HCT116 (cell line): ENCODE data around the gene TNFRSF21. TPM values are rescaled to one million over a fixed set of nuclear protein-coding genes. Genes with fewer than 3 reads are reported as not detected.

Source experiments
- ATAC-seq: fragments of 200-7000 bp; cut with Tn5 transposase; 2 replicates; pipeline ENCODE4 v1.9.1; 2020; ENCODE audit warnings: mild to moderate bottlenecking, moderate library complexity
- Bru-seq: library from RNA; stranded (reverse); fragments of 400-500 nt; gene quantifications from one replicate; lab custom pipeline; 2021; lab: Mats Ljungman, UMichigan
- BruChase-seq, 2 experiments: library from RNA; stranded (reverse); fragments of 400-500 nt; gene quantifications; one replicate each; lab custom pipeline; 2021; lab: Mats Ljungman, UMichigan
- BruUV-seq: library from RNA; stranded (reverse); fragments of 400-500 nt; replicated peaks from 2 replicates; lab custom pipeline; 2021; lab: Mats Ljungman, UMichigan
- CTCF ChIA-PET: fragments of 300-600 bp; sonication (Branson Sonifier 250); formaldehyde crosslinking; loops from one replicate; lab custom pipeline; 2021; ENCODE audit warnings: antibody characterized with exemption; lab: Charles Lee
- POLR2A ChIA-PET: fragments of 300-600, 350-600 bp; sonication (Branson Sonifier 250); formaldehyde crosslinking; loops from one replicate; lab custom pipeline; 2021; ENCODE audit warnings: antibody characterized with exemption; lab: Charles Lee
- RAD21 ChIA-PET, 2 experiments: fragments of 300-600 bp; sonication (Branson Sonifier 250); formaldehyde crosslinking; loops; one replicate each; lab custom pipeline; 2023; ENCODE audit warnings: low total read pairs in 2 of 2; ENCODE audit not compliant: uncharacterized antibody in 2 of 2, unreplicated experiment in 2 of 2, low non-redundant PET in 1 of 2; lab: Charles Lee
- DNase-seq: peaks from one replicate; pipeline ENCODE4 v3.0.0-alpha.2; 2010; ENCODE audit warnings: low read depth, low spot score
- H2AFZ ChIP-seq: fragments of 200-600 bp; shearing (Covaris generic), sonication (generic); 2 replicates; pipeline ENCODE4 v1.6.1; 2017; ENCODE audit warnings: low read depth, mixed run types, mixed read lengths, antibody characterized with exemption, low read length; ENCODE audit not compliant: poor library complexity, severe bottlenecking
- H3K27ac ChIP-seq: 2 replicates; pipeline ENCODE4 v1.5.1; 2012; ENCODE audit warnings: low read depth, low read length
- H3K27me3 ChIP-seq: fragments of 200-600 bp; sonication (generic); 2 replicates; pipeline ENCODE4 v1.6.1; 2016; ENCODE audit warnings: mixed run types, low read length, mixed read lengths; ENCODE audit not compliant: insufficient read depth
- H3K36me3 ChIP-seq, 2 experiments: fragments of 200-500 bp in 1 of 2; fragments of 200-600 bp in 1 of 2; sonication (Bioruptor generic) in 1 of 2; sonication (generic) in 1 of 2; 2 replicates each; pipeline versions ENCODE4 v1.5.1 to v1.6.1; 2014 to 2016; ENCODE audit warnings: low read length in 2 of 2, inconsistent platforms in 1 of 2, mixed read lengths in 1 of 2, mixed run types in 1 of 2; ENCODE audit not compliant: insufficient read depth in 2 of 2, control insufficient read depth in 1 of 2
- H3K4me1 ChIP-seq, 2 experiments: fragments of 200-600 bp in 1 of 2; sonication (generic) in 1 of 2; 2 replicates each; pipeline versions ENCODE4 v1.5.1 to v1.6.1; 2012 to 2017; ENCODE audit warnings: low read length in 2 of 2, inconsistent platforms in 1 of 2, mild to moderate bottlenecking in 1 of 2, mixed read lengths in 1 of 2, mixed run types in 1 of 2, moderate library complexity in 1 of 2; ENCODE audit not compliant: insufficient read depth in 2 of 2, control insufficient read depth in 1 of 2
- H3K4me2 ChIP-seq: fragments of 200-600 bp; sonication (generic); 2 replicates; pipeline ENCODE4 v1.6.1; 2017; ENCODE audit warnings: mixed run types, low read length, mixed read lengths
- H3K4me3 ChIP-seq, 2 experiments: fragments of 200-600 bp in 1 of 2; sonication (generic) in 1 of 2; replicated peaks in 1 of 2; 2 replicates each; pipeline ENCODE4 v1.5.1; 2011 to 2016; ENCODE audit warnings: low read length in 2 of 2, control low read depth in 1 of 2, low read depth in 1 of 2, mild to moderate bottlenecking in 1 of 2, mixed read lengths in 1 of 2, mixed run types in 1 of 2
- H3K79me2 ChIP-seq: fragments of 200-600 bp; sonication (generic); 2 replicates; pipeline ENCODE4 v1.6.1; 2017; ENCODE audit warnings: mild to moderate bottlenecking, mixed run types, low read length, moderate library complexity, mixed read lengths; ENCODE audit not compliant: insufficient read depth
- H3K9ac ChIP-seq: fragments of 200-600 bp; sonication (generic); 2 replicates; pipeline ENCODE4 v1.6.1; 2016; ENCODE audit warnings: low read length, mixed read lengths
- H3K9me2 ChIP-seq: fragments of 200-600 bp; sonication (generic), shearing (Covaris generic); 2 replicates; pipeline ENCODE4 v1.6.1; 2017; ENCODE audit warnings: mixed run types, mild to moderate bottlenecking, moderate library complexity; ENCODE audit not compliant: insufficient read depth
- H3K9me3 ChIP-seq, 2 experiments: fragments of 200-500 bp in 1 of 2; fragments of 200-600 bp in 1 of 2; sonication (Bioruptor generic) in 1 of 2; sonication (generic) in 1 of 2; 2 replicates each; pipeline ENCODE4 v1.6.1; 2014 to 2017; ENCODE audit warnings: low read length in 2 of 2, mixed read lengths in 2 of 2, inconsistent platforms in 1 of 2, low read depth in 1 of 2, mild to moderate bottlenecking in 1 of 2, mixed run types in 1 of 2, moderate library complexity in 1 of 2; ENCODE audit not compliant: control insufficient read depth in 1 of 2, insufficient read depth in 1 of 2
- H4K20me1 ChIP-seq: fragments of 200-600 bp; sonication (generic), shearing (Covaris generic); 2 replicates; pipeline ENCODE4 v1.6.1; 2017; ENCODE audit warnings: mixed run types, mild to moderate bottlenecking, moderate library complexity; ENCODE audit not compliant: insufficient read depth
- CBX3 ChIP-seq: IDR thresholded peaks from 2 replicates; pipeline ENCODE4 v1.6.1; 2012; ENCODE audit warnings: low read depth
- EGR1 ChIP-seq: IDR thresholded peaks from 2 replicates; pipeline ENCODE4 v1.6.1; 2012; ENCODE audit warnings: low read depth
- FOSL1 ChIP-seq: IDR thresholded peaks from 2 replicates; pipeline ENCODE4 v1.6.1; 2012; ENCODE audit warnings: low read depth
- JUND ChIP-seq: IDR thresholded peaks from 2 replicates; pipeline ENCODE4 v1.6.1; 2012
- POLR2A ChIP-seq: IDR thresholded peaks from 2 replicates; pipeline ENCODE4 v1.7.0; 2011; ENCODE audit warnings: borderline replicate concordance; ENCODE audit not compliant: insufficient read depth, insufficient read length; ENCODE audit errors: extremely low read depth
- POLR2AphosphoS5 ChIP-seq: IDR thresholded peaks from 2 replicates; pipeline ENCODE4 v1.6.1; 2011; ENCODE audit warnings: mild to moderate bottlenecking, low read depth, low read length, moderate library complexity
- RAD21 ChIP-seq: IDR thresholded peaks from 2 replicates; pipeline ENCODE4 v1.6.1; 2012; ENCODE audit warnings: low read depth, mild to moderate bottlenecking
- SIN3A ChIP-seq: IDR thresholded peaks from 2 replicates; pipeline ENCODE4 v1.6.1; 2012; ENCODE audit warnings: low read depth
- TCF7L2 ChIP-seq: IDR thresholded peaks from 2 replicates; pipeline ENCODE4 v1.7.0; 2011; ENCODE audit warnings: borderline replicate concordance, inconsistent platforms; ENCODE audit not compliant: insufficient read depth, insufficient read length; ENCODE audit errors: extremely low read depth
- ZFX ChIP-seq: fragments of 450-650 bp; IDR thresholded peaks from 2 replicates; pipeline ENCODE4 v1.6.1; 2017
- intact Hi-C: fragments of 100-400 bp; cut with micrococcal nuclease; formaldehyde crosslinking; loops from 2 replicates; pipeline ENCODE4 v1.10.0; 2022
- long read RNA-seq: library from polyadenylated mRNA; unstranded; transcript quantifications from one replicate; pipeline ENCODE4 v2.0.0, GENCODE V29; 2021; ENCODE audit not compliant: unreplicated experiment
- polyA plus RNA-seq: library from polyadenylated mRNA; unstranded; fragments of >200 nt; gene quantifications from 2 replicates; pipeline ENCODE4 v1.2.1, GENCODE V29; 2012; ENCODE audit warnings: missing spikeins
- total RNA-seq: library from RNA; stranded (reverse); gene quantifications from one replicate; pipeline ENCODE4 v1.2.1, GENCODE V29; 2021; ENCODE audit not compliant: unreplicated experiment
- TF ChIP-seq, protein P1 (sequence below), 3 experiments: fragments of 200-600 bp in 1 of 3; sonication (generic) in 1 of 3; IDR thresholded peaks in 2 of 3; conservative IDR thresholded peaks in 1 of 3; 2 replicates each; pipeline ENCODE4 v1.5.1; 2012 to 2017; ENCODE audit warnings: low read depth in 2 of 3, low read length in 2 of 3, antibody characterized with exemption in 1 of 3, borderline replicate concordance in 1 of 3, control low read depth in 1 of 3, mild to moderate bottlenecking in 1 of 3, mixed read lengths in 1 of 3, mixed run types in 1 of 3, moderate library complexity in 1 of 3; ENCODE audit not compliant: insufficient read depth in 1 of 3
- TF ChIP-seq, protein P2 (sequence below): IDR thresholded peaks from 2 replicates; pipeline ENCODE4 v1.6.1; 2012
- TF ChIP-seq, protein P3 (sequence below): IDR thresholded peaks from 2 replicates; pipeline ENCODE4 v1.6.1; 2011; ENCODE audit warnings: mild to moderate bottlenecking, low read length, moderate library complexity; ENCODE audit not compliant: insufficient replicate concordance; ENCODE audit errors: extremely low read depth

The TNFRSF21 gene, protein sequence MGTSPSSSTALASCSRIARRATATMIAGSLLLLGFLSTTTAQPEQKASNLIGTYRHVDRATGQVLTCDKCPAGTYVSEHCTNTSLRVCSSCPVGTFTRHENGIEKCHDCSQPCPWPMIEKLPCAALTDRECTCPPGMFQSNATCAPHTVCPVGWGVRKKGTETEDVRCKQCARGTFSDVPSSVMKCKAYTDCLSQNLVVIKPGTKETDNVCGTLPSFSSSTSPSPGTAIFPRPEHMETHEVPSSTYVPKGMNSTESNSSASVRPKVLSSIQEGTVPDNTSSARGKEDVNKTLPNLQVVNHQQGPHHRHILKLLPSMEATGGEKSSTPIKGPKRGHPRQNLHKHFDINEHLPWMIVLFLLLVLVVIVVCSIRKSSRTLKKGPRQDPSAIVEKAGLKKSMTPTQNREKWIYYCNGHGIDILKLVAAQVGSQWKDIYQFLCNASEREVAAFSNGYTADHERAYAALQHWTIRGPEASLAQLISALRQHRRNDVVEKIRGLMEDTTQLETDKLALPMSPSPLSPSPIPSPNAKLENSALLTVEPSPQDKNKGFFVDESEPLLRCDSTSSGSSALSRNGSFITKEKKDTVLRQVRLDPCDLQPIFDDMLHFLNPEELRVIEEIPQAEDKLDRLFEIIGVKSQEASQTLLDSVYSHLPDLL
- total RNA-seq = 48.3 TPM
- 27.9 and 29.6 TPM in 2 replicates for polyA plus RNA-seq
- Bru-seq, nascent RNA = percentile 87 among the genes with signal in this experiment
- BruChase-seq, experiment 1, labeled RNA remaining after a 6-hour chase = percentile 75 among the genes with signal in this experiment
- percentile 74 among the genes with signal in this experiment for BruChase-seq, experiment 2, labeled RNA remaining after a 2-hour chase
- long read RNA-seq, transcript TNFRSF21-201 (6 exons, 3,595 nt) = major isoform, 111 of 151 reads
- long read RNA-seq, partial matches to known transcripts = 37 of 151 reads
- long read RNA-seq, other reads (novel, unspliced or antisense) = 3 of 151 reads

DNA sequence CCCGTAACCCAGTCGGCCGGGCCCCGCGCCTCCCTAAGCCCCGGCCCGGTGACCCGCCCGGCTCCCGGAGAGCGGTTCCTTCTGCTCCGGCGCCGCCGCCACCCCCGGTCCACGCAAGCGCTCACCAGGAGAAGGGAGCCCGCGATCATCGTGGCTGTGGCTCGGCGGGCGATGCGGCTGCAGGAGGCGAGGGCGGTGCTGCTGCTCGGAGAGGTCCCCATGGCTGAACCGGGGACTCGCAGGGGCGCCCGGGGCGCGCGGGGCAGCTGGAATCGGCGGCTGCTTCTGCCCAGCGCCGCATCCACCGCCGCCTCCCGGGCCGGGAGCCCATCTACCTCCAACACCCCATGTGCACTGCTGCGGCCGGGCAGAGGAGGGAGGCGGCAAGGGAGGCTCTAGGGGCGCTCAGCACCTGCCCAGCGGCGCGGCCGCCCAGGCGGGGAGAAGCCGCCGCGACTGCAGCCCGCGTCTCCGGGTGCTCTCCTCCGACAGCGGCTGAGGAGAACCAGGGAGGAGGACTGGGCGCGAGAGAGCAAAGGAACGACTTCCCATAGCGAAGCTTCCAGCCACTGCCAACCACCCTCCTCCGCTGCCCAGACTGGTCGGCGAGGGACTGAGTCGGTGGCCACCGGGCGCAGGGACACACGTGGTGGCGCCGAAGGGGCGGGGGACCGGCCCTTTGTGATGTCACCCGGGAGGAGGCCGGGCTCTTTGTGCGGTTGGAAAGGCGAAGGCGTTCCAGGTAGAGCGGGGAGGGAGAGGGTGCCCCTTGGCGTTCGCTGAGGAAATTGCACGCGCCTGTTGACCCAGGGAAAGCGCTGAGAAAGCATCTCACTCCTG is at the start of gene TNFRSF21:
Gene TNFRSF21, minus strand, starts transcription at position 615 of the 840 bp plus-strand sequence. Its CDS starts 394 bp downstream, at position 221.
- Histone ChIP-seq H3K4me2 (peak within 1 kb of the TSS; percentile 72), H3K4me3 (peak within 1 kb of the TSS; percentile 73 to 80), H2AFZ (peak within 1 kb of the TSS; percentile 99), H3K36me3 (no peaks in the 10 kb centered on the region), H3K9ac (peak within 1 kb of the TSS; percentile 79), H3K79me2 (peaks cover 47% of the 10 kb centered on the region), H4K20me1 (0 out of 2 replicates have a peak, but pooled peaks cover 2% of the 10 kb centered on the region), H3K9me2 (no peaks in the 10 kb centered on the region), H3K27ac (peak within 1 kb of the TSS; percentile 70)
- no TSS peak for BruUV-seq
- POLR2A ChIA-PET = interaction anchor here (1.1 to 1.8 kb wide), 3 partner anchors 211 to 216 kb away, joined by 4 to 6 read pairs (median 5); no protein-coding TSS in a partner anchor
- TF ChIP-seq SIN3A (peak; percentile 89), CBX3 (peak; percentile 75; the same call in 1 of the 2 replicates), JUND (no peak), RAD21 (peak; percentile 97), TCF7L2 (peak; percentile 93), FOSL1 (no peak), POLR2A (peak; percentile 72), EGR1 (no peak), POLR2AphosphoS5 (peak; percentile 97), ZFX (peak; percentile 44; the same call in 1 of the 2 replicates)
- TF ChIP-seq, protein P1, sequence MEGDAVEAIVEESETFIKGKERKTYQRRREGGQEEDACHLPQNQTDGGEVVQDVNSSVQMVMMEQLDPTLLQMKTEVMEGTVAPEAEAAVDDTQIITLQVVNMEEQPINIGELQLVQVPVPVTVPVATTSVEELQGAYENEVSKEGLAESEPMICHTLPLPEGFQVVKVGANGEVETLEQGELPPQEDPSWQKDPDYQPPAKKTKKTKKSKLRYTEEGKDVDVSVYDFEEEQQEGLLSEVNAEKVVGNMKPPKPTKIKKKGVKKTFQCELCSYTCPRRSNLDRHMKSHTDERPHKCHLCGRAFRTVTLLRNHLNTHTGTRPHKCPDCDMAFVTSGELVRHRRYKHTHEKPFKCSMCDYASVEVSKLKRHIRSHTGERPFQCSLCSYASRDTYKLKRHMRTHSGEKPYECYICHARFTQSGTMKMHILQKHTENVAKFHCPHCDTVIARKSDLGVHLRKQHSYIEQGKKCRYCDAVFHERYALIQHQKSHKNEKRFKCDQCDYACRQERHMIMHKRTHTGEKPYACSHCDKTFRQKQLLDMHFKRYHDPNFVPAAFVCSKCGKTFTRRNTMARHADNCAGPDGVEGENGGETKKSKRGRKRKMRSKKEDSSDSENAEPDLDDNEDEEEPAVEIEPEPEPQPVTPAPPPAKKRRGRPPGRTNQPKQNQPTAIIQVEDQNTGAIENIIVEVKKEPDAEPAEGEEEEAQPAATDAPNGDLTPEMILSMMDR (IDR thresholded peaks at IDR 0.05 in 2 of 3, conservative IDR thresholded peaks at IDR 0.05 in 1 of 3; ENCODE audit: borderline replicate concordance in 1 of 3, insufficient read depth in 1 of 3, low read depth in 2 of 3, low read length in 2 of 3) = peak; percentile 85 to 88 (median 87)
- TF ChIP-seq, protein P2, sequence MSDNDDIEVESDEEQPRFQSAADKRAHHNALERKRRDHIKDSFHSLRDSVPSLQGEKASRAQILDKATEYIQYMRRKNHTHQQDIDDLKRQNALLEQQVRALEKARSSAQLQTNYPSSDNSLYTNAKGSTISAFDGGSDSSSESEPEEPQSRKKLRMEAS = peak; percentile 98
- TF ChIP-seq, protein P3, sequence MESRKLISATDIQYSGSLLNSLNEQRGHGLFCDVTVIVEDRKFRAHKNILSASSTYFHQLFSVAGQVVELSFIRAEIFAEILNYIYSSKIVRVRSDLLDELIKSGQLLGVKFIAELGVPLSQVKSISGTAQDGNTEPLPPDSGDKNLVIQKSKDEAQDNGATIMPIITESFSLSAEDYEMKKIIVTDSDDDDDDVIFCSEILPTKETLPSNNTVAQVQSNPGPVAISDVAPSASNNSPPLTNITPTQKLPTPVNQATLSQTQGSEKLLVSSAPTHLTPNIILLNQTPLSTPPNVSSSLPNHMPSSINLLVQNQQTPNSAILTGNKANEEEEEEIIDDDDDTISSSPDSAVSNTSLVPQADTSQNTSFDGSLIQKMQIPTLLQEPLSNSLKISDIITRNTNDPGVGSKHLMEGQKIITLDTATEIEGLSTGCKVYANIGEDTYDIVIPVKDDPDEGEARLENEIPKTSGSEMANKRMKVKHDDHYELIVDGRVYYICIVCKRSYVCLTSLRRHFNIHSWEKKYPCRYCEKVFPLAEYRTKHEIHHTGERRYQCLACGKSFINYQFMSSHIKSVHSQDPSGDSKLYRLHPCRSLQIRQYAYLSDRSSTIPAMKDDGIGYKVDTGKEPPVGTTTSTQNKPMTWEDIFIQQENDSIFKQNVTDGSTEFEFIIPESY = no peak
- TF ChIP-seq, all 23 proteins: peak for 9
- H3K9me3 ChIP-seq = no peaks in the 10 kb centered on the region
- H3K27me3 ChIP-seq = no peaks in the 10 kb centered on the region
- H3K4me1 ChIP-seq = peaks cover 6 to 13% of the 10 kb centered on the region in 2 experiments
- peak; percentile 94 for ATAC-seq
- intact Hi-C loops = loop anchor here (1.0 to 2.0 kb wide), 3 partner anchors 212 to 461 kb away; no protein-coding TSS in a partner anchor
- DNase-seq = peak; percentile 89
- RAD21 ChIA-PET = no interaction called here
- CTCF ChIA-PET = no interaction called here
